T follicular helper cell (primary cell): ENCODE results near the gene TNFRSF4.
"Not testable (repeated sequence)": the region's sequence is repeated elsewhere in the genome, so short reads cannot be mapped to it uniquely, and the experiment has no call there.

Experiments
- DNase-seq: peaks from one replicate; pipeline ENCODE4 v3.0.0-alpha.2; 2020; ENCODE audit warnings: low read depth

TNFRSF4 gene

DNA sequence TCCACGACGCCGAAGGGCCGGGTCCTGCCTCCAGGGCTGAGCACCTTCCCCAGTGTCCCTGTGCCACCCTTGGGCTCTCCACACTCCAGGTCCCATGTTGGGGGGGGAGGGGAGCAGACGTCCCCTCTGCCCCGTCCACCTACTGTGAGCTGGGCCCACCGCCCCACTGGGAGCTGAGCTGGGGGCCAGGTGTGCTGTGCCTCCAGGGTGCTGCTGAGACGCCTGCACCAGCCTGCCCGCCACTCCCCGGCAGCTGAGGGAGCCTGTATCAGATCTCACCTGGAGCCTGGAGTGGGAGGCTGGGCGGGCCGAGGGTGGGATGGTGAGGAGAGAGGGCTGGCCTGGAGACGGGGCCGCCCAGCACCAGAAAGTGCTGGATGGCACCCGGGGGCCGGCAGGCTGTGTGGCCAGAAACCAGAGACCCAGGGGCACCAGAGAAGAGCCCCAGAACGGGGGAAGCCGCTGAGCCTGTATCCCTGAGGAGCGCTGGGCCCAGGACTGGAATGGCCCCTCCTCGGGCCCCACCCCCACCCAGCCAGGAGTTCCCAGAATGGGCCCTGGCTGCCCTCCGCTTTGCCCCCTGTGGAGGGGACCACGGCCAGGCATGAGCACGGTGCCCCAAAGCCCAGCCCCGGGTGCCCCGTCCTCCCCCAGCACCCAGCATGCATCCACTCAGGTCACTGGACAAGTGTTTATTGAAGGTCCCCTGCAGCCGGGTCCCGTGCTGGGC lies 11.0 kb downstream of the TNFRSF4 start:
- no peak for DNase-seq

GRCh38 chr1:1200876-1201810 lies 12.8 kb downstream of the TNFRSF4 start:
- peak; percentile 80 for DNase-seq

- DNase-seq = no peak
Observed at GRCh38 chr1:1199961-1200875, 13.7 kb downstream of the TNFRSF4 start.

DNA sequence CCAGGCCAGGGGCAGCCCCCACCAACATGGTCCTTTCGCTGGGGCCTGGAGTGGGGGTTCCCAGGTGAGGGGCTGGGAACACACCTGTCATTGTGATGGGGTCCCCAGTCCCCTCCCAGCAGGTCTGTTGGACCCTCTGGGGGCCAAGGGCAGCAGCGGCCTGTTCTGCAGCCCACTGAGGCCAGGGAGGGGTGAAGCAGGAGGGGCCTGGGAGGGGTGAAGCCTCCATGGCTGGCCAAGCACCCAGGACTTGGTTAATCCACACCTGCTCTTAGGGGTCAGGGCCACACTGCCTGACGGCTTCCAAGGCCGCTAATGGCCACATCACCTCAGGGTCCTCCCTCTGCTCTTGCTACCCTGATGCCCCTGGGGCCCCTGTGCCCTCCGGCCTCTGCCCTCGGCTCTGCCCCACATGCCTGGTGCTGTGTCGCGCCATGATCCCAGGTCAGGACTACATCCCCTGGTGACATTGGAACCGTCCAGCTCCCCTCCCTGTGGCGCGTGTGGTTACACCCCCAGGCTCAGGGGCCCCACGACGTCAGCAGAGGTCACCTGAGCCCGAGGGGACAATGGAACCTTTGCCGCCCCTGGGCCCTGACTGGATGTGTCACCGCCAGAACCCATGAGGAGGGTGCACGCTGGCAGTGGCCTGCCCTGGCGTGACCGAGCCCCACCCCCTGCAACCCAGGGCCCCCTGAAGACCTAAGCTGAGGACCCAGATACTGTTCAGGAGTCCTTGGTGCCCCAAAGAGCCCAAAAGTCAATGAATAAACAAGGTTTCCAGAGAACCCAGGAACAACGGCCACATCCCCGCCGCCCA lies 14.6 kb downstream of the TNFRSF4 start:
- DNase-seq = no peak

DNA sequence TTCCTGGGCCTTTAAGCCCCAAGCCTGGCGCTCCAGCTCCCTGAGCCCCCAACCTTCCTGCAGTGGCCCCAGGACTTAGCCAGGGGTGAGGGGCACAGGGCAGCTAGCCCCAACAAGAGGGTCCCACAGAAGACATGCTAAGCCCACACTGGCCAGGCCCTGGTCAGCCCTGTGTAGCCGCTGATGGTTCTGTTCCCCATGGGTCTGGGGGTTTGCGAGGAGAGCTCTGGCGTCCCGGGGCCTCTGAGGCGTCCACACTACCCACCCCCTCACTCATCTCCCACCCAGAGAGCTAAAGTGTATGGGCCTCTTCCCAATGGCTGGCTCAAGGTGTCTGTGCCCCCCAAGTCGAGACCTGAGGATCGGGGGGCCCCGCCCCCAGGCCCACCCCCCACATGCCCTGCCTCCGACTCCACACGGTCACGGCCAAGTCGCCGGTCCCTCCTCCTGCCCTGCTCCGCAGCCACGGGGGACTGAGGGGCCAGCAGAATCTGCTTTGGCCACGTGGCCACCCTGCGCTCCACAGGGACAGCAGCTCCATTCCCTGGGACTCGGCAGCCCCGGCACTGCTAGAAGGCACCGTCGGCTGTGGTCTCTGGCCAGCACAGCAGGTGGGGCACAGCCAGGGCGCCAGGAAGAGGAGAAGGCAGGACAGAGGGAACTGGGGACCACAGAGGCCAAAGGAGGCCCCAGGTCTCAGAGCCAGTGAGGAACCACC lies 15.4 kb downstream of the TNFRSF4 start:
- no peak for DNase-seq

DNA sequence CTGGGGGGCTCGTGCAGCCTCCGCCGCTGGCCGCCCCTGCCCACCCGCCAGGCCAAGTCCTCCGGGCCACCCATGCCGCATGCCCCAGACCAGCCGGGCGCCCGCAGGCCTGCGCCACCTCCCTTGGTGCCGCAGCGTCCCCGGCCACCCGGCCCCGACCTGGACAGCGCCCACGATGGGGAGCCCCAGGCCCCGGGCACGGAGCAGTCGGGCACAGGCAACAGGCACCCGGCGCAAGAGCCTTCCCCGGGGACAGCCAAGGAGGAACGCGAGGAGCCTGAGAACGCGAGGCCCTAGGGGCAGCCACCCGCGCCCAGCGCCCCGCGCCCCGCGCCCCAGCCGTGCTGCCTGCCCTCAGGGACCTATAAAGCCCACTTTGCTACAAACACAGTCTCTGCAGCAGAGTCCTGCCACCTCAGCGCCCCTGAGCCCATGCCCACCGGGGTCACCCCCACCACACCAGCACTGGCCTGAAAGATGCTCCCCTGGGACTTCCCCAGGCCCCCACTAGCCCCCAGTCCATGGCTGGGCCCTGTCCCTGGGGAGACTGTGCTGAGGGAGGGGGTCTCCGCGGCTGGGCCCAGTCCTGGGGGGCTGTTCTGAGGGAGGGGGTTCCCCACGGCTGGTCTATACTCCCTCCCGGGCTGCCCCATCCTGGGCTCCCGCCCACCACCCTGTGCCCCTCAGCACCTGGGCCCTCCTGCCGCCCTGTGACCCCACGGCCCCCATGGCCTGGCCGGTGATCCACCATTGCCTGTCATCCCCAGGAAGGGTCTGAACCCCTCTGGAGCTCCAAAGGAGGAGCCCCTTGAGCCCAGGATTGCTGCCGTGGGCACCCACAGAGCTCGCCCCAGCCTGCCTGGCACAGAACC lies 16.2 kb downstream of the TNFRSF4 start:
- DNase-seq = no peak

DNA sequence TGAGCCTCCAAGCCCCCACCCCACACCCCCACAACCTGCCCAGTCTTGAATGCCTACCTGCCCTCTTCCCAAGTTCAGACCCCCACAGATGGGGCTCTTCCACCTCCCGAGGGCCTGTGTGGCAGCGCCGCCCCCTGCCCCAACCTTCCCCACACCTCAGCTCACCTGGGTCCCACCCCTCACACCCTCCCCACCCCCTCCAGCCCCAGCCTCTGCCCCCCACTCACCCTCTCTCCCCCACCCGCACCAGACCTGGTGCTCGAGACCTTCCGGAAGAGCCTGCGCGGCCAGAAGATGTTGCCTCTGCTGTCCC lies 16.8 kb downstream of the TNFRSF4 start:
- DNase-seq = no peak

DNA sequence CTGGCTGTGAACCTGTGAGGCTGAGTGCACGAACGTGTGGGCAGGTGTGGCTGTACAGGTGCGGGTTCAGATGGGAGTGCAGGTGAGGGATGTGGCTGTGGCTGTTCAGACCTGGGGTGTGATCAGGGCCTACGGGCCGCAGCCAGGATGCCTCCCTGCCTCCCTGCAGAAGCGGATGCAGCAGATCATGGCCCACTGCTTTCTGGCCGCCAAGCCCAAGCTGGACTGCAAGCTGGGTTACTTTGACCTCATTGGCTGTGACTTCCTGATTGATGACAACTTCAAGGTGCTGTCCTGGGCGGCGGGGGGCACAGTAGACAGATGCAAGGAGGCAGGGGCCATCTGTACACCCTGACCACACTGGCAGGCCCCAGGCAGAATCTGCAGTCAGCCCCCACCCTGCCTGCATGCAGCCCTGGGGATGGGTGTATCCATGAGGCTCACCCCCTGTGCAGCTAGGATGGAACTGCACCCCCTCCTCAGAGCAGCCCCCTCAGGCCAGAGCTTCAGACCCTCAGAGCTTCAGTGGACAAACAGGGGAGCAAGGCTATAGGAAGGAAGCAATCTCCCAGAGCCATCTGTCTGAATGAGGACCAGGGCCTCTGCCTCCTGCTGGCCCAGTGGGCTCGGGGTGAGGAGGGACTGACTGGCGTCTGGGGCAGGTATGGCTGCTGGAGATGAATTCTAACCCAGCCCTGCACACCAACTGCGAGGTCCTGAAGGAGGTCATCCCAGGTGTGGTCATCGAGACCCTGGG lies 17.3 kb downstream of the TNFRSF4 start:
- DNase-seq = no peak

DNA sequence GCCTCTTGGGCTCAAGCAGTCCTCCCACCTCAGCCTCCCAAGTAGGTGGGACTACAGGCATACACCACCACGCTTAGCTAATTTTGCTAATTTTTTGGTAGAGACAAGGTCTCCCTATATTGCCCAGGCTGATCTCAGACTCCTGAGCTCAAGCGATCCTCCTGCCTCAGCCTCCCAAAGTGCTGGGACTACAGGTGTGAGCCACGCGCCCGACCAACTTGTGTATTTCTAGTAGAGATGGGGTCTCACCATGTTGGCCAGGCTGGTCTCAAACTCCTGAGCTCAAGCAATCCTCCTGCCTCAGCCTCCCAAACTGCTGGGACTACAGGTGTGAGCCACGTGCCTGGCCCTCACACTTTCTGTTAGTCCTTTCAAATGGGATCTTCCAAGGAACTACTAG lies 18.2 kb downstream of the TNFRSF4 start:
- not testable (repeated sequence) for DNase-seq

GRCh38 chr1:1194723-1195122 lies 19.2 kb downstream of the TNFRSF4 start:
- no peak for DNase-seq

- no peak for DNase-seq
Observed at GRCh38 chr1:1191734-1192133, 22.2 kb downstream of the TNFRSF4 start.

- DNase-seq = no peak
Observed at GRCh38 chr1:1189111-1189510, 24.8 kb downstream of the TNFRSF4 start.

DNA sequence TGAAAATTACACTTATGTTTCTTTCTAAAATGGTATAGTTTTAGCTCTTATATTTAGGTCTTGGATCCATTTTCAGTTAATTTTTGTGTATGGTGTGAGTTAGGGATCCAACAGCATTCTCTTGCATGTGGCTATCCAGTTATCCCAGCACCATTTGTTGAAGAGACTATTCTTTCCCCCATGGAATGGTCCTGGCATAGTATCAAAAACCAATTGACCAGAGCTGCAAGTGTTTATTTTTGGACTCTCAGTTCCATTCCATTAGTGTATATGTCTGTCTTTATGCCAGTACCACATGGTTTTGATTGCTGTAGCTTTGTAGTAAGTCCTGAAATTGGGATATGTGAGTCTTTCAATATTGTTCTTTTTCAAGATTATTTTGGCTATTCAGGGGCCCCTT lies 26.0 kb downstream of the TNFRSF4 start:
- no peak for DNase-seq

GRCh38 chr1:1185101-1185765 lies 28.7 kb downstream of the TNFRSF4 start:
- no peak for DNase-seq

GRCh38 chr1:1183833-1184775 lies 29.8 kb downstream of the TNFRSF4 start:
- no peak for DNase-seq

- DNase-seq = no peak
Observed at GRCh38 chr1:1183221-1183747, 30.7 kb downstream of the TNFRSF4 start.
